Neural progenitor cell (in vitro differentiated cells): ENCODE results near the gene PRPF18.

Experiments
- EZH2 ChIP-seq: fragments of 200-600 bp; sonication (generic); IDR thresholded peaks from 2 replicates; pipeline ENCODE4 v1.6.1; 2017; ENCODE audit warnings: antibody characterized with exemption, mild to moderate bottlenecking, moderate library complexity
- EZH2phosphoT487 ChIP-seq: fragments of 200-600 bp; sonication (generic); IDR thresholded peaks from 2 replicates; pipeline ENCODE4 v1.6.1; 2017; ENCODE audit warnings: antibody characterized with exemption
- TF ChIP-seq, protein P1 (sequence below): fragments of 200-600 bp; sonication (generic); IDR thresholded peaks from 2 replicates; pipeline ENCODE4 v1.5.1; 2017; ENCODE audit warnings: antibody characterized with exemption, mild to moderate bottlenecking

- TF ChIP-seq, protein P1, sequence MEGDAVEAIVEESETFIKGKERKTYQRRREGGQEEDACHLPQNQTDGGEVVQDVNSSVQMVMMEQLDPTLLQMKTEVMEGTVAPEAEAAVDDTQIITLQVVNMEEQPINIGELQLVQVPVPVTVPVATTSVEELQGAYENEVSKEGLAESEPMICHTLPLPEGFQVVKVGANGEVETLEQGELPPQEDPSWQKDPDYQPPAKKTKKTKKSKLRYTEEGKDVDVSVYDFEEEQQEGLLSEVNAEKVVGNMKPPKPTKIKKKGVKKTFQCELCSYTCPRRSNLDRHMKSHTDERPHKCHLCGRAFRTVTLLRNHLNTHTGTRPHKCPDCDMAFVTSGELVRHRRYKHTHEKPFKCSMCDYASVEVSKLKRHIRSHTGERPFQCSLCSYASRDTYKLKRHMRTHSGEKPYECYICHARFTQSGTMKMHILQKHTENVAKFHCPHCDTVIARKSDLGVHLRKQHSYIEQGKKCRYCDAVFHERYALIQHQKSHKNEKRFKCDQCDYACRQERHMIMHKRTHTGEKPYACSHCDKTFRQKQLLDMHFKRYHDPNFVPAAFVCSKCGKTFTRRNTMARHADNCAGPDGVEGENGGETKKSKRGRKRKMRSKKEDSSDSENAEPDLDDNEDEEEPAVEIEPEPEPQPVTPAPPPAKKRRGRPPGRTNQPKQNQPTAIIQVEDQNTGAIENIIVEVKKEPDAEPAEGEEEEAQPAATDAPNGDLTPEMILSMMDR = no peak
- TF ChIP-seq EZH2 (no peak), EZH2phosphoT487 (no peak)
These were observed 61.7 kb downstream of the PRPF18 start for GRCh38 chr10:13648425-13648824.
